Lower leg skin (tissue), 4 donors: ENCODE results near the gene MRPL21. TPM values are rescaled to one million over a fixed set of nuclear protein-coding genes. Genes with fewer than 3 reads are reported as not detected.

ENCODE experiments used
- DNase-seq, 2 donors: peaks; one replicate each; pipeline ENCODE4 v3.0.0-alpha.2; 2019; ENCODE audit warnings: low spot score in 2 of 2
- H3K4me3 ChIP-seq: fragments of 200-600 bp; sonication (generic); 2 replicates; pipeline ENCODE4 v1.5.1; 2017; ENCODE audit warnings: mild to moderate bottlenecking, low read depth; ENCODE audit not compliant: poor library complexity, severe bottlenecking
- CTCF ChIP-seq, 3 donors: fragments of 450-650 bp; IDR thresholded peaks; one replicate each; pipeline ENCODE4 v1.5.1; 2016; ENCODE audit warnings: antibody characterized with exemption in 3 of 3, mild to moderate bottlenecking in 3 of 3, moderate library complexity in 2 of 3
- POLR2A ChIP-seq, 2 donors: fragments of 450-650 bp; IDR thresholded peaks; one replicate each; pipeline ENCODE4 v1.6.1; 2016 to 2017; ENCODE audit warnings: antibody characterized with exemption in 2 of 2, mild to moderate bottlenecking in 1 of 2, moderate library complexity in 1 of 2
- WGBS, 2 donors: methylation state at CpG; one replicate each; pipeline ENCODE4 v1.1.5; 2018; 5-methylcytosine and 5-hydroxymethylcytosine counted together
- intact Hi-C: fragments of 100-400 bp; cut with DNase I; formaldehyde crosslinking; loops from one replicate; pipeline ENCODE4 v1.15.0; 2023; ENCODE audit warnings: low total_unique reads
- total RNA-seq, 4 donors: library from RNA; depleted of rRNA; stranded (reverse); fragments of >200 nt; gene quantifications; one replicate each; pipeline ENCODE4 v1.1.0, GENCODE V29; 2016

MRPL21 gene
- total RNA-seq, 4 donors from 2014 or later = 34.0 to 54.5 (median 41.8) TPM

- no peak for DNase-seq
- TF ChIP-seq POLR2A (IDR thresholded peaks at IDR 0.05) (no peak), CTCF (IDR thresholded peaks at IDR 0.05) (no peak)
- H3K4me3 ChIP-seq = no peak overlapping the region
- intact Hi-C loops = no loop called here
- WGBS, 2 donors = 92 to 94% methylated on average over 17 to 18 of the region's 20 CpGs
Observed at GRCh38 chr11:68929706-68930570, 26.3 kb upstream of the MRPL21 start.

- TF ChIP-seq POLR2A (IDR thresholded peaks at IDR 0.05) (no peak), CTCF (IDR thresholded peaks at IDR 0.05) (no peak)
- DNase-seq = no peak
- WGBS, 2 donors = 95 to 98% methylated on average over 20 of the region's 20 CpGs
- intact Hi-C loops = no loop called here
- H3K4me3 ChIP-seq = no peak overlapping the region
Observed at GRCh38 chr11:68929135-68929534, 25.5 kb upstream of the MRPL21 start.

GRCh38 chr11:68928136-68928880 is 24.7 kb upstream of the MRPL21 start:
- intact Hi-C loops = no loop called here
- TF ChIP-seq POLR2A (IDR thresholded peaks at IDR 0.05) = no peak
- no peak for TF ChIP-seq CTCF (IDR thresholded peaks at IDR 0.05)
- no peak overlapping the region for H3K4me3 ChIP-seq
- WGBS, 2 donors = 92 to 96% methylated on average over 6 of the region's 6 CpGs
- no peak for DNase-seq

- intact Hi-C loops = no loop called here
- WGBS, 2 donors = 71 to 84% methylated on average over 12 of the region's 12 CpGs
- DNase-seq = no peak
- no peak for TF ChIP-seq CTCF (IDR thresholded peaks at IDR 0.05)
- TF ChIP-seq POLR2A (IDR thresholded peaks at IDR 0.05) = no peak
- no peak overlapping the region for H3K4me3 ChIP-seq
Observed at GRCh38 chr11:68927280-68928135, 23.9 kb upstream of the MRPL21 start.

GRCh38 chr11:68925611-68926010 is 22.0 kb upstream of the MRPL21 start:
- no peak for DNase-seq
- TF ChIP-seq POLR2A (IDR thresholded peaks at IDR 0.05) (no peak), CTCF (IDR thresholded peaks at IDR 0.05) (no peak)
- H3K4me3 ChIP-seq = no peak overlapping the region
- intact Hi-C loops = no loop called here
- 95% methylated on average over 3 of the region's 3 CpGs for WGBS, 2 donors
